Measurements from ENCODE around the gene MLANA.

The MLANA gene

GRCh38 chr9:5890641-5891040 lies at the start of gene MLANA:
MLANA (plus strand) TSS chr9:5890889; CDS start chr9:5892475, 1,586 bp downstream.
- no peak for DNase-seq

GRCh38 chr9:5841771-5842573 lies 48.7 kb upstream of the MLANA start:
- DNase-seq = peak; percentile 28 to 49

- DNase-seq = no peak
Measured at GRCh38 chr9:5842929-5843793, 47.5 kb upstream of the MLANA start.

GRCh38 chr9:5843794-5844471 lies 46.8 kb upstream of the MLANA start:
- no peak for DNase-seq

- DNase-seq = no peak
Measured at GRCh38 chr9:5845157-5845531, 45.5 kb upstream of the MLANA start.

- DNase-seq = no peak
Measured at GRCh38 chr9:5846096-5846495, 44.6 kb upstream of the MLANA start.

- DNase-seq = no peak
Measured at GRCh38 chr9:5846501-5846921, 44.2 kb upstream of the MLANA start.

GRCh38 chr9:5848372-5848882 lies 42.3 kb upstream of the MLANA start:
- no peak for DNase-seq

- no peak for DNase-seq
Measured at GRCh38 chr9:5850724-5851122, 40.0 kb upstream of the MLANA start.

- peak in 1 of 2 donors; percentile 27 for DNase-seq
Measured at GRCh38 chr9:5851445-5851844, 39.2 kb upstream of the MLANA start.

GRCh38 chr9:5852987-5853386 lies 37.7 kb upstream of the MLANA start:
- DNase-seq = no peak

- DNase-seq = no peak
Measured at GRCh38 chr9:5853617-5854016, 37.1 kb upstream of the MLANA start.

GRCh38 chr9:5854063-5854790 lies 36.5 kb upstream of the MLANA start:
- DNase-seq = no peak

- DNase-seq = no peak
Measured at GRCh38 chr9:5857928-5858327, 32.8 kb upstream of the MLANA start.

- DNase-seq = no peak
Measured at GRCh38 chr9:5858833-5859232, 31.9 kb upstream of the MLANA start.

- DNase-seq = no peak
Measured at GRCh38 chr9:5863092-5863746, 27.5 kb upstream of the MLANA start.

GRCh38 chr9:5864446-5864845 lies 26.2 kb upstream of the MLANA start:
- no peak for DNase-seq

- DNase-seq = no peak
Measured at GRCh38 chr9:5866272-5866671, 24.4 kb upstream of the MLANA start.

- DNase-seq = no peak
Measured at GRCh38 chr9:5866685-5867084, 24.0 kb upstream of the MLANA start.

GRCh38 chr9:5868235-5868634 lies 22.5 kb upstream of the MLANA start:
- DNase-seq = no peak

GRCh38 chr9:5869315-5870019 lies 21.2 kb upstream of the MLANA start:
- peak; percentile 20 to 41 for DNase-seq

Data from stimulated activated CD4-positive, alpha-beta T cell treated with anti-CD3 and anti-CD28 coated beads, Interleukin-2, amount 100 ng/mL, for 48 hours (primary cell).